DMS153 (cell line): ENCODE data around the gene TRAF3IP3.
A peak's percentile ranks its signal among the peaks of the same experiment; 100 is the strongest.
"Not testable (repeated sequence)": the region's sequence is repeated elsewhere in the genome, so short reads cannot be mapped to it uniquely, and the experiment has no call there.

Experiments
- DNase-seq: peaks from one replicate; lab custom pipeline; 2025; lab: John Stamatoyannopoulos, UW

TRAF3IP3 gene

DNA sequence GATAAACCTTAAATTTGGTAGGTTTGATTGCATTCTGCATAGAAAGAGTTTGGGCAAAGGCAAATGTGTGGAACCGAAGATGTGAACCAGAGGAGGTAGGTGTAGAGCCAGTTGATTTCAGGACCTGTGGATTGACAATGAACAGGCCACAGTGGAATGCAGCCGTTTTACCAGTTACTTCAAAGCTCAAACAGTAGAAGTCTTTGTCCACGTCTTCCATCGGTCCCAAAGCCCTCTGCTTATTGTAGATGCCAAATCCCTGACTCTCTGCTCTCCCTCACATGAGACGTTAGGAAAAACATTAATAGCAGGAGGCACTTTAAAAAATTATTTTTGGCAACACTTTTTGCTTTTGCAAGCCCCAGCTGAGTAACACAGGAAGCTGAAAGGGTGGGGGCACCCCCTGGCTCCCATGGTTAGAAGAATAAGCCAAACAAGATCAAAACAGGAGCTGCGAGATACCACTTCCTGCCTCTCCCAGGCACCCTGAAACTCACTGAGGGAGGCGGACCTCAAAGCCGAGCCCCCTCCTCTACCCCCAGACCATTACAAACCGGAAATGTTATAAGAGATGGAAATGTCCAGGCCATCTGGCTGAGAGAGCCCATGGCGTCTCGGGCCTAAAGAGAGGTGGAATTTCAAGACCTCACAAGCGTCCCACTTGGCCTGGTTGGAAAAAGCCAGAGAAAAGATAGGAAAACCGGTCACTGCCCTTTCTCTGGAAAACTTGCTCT, 13.5 kb downstream of the TRAF3IP3 start:
- DNase-seq = no peak

DNA sequence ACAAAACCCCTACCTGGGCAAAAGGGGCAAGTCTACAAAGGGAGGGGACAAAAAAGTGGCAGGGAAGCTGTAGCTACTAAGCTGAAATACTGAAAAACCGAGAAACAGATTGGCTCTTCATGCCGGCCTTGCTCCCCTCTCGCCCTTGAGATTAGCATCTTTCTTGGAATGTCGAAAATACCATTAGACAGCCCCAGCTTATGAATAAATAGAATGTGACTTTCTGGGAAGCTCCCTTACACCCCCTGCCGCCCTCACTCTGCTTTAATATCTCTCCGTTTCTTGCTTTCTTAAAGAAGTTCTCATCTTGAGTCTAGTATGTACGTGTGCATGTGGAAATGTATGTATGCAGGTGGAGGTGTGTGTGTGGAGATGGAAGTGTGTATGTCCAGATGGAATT, 14.1 kb downstream of the TRAF3IP3 start:
- no peak for DNase-seq

DNA sequence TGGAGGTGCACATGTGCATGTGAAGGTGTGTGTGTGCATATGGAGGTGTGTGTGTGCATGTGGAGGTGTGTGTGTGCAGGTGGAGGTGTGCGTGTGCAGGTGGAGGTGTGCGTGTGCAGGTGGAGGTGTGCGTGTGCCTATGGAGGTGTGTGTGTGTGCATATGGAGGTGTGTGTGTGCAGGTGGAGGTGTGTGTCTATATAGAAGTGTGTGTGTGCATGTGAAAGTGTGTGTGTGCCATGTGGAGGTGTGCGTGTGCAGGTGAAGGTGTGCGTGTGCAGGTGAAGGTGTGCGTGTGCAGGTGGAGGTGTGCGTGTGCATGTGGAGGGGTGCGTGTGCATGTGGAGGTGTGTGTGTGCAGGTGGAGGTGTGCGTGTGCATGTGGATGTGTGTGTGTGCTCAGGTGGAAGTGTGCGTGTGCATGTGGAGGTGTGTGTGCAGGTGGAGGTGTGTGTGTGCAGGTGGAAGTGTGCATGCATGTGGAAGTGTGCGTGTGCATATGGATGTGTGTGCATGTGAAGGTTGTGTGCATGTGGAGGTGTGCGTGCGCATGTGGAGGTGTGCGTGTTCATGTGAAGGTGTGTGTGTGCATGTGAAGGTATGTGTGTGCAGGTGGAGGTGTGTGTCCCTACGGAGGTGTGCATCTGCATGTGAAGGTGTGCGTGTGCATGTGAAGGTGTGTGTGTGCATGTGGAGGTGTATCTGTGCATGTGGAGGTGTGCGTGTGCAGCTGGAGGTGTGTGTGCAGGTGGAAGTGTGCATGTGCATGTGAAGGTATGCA, 15.0 kb downstream of the TRAF3IP3 start:
- DNase-seq = no peak

DNA sequence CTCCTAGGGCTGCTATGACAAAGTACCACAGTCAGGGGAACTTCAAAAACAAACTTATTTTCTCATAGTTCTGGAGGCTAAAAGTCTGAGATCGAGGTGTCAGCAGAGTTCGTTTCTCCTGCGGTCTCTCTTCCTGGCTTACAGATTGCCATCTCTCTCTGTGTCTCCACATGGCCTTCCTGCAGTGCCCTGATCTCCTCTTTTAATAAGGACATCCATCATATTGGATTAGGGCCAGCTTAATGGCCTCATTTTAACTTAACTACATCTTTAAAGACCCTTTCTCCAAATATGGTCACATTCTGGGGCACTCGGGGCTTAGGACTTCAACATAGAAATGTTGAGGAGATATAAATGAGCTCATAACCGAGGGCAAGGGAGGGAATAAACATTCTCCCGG, 16.3 kb downstream of the TRAF3IP3 start:
- DNase-seq = no peak

DNA sequence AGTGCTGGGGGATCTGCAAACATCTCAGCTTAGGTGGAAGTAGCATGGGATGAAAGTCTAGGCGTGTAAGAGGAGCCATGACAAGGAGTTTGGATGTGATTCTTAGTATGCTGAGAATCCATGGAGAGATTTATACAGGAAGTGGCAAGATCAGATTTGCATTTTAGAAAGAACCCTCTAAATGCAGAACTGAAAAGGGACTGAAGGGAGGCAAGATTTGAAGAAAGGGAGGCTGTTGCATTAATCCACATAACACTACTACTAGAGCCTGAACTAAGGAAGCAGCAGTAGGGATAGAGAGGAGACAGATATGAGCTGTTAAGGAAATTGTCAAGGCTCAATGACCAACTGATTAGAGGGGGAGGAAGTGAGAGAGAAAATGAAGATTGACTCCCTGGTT, 18.7 kb downstream of the TRAF3IP3 start:
- DNase-seq = no peak

DNA sequence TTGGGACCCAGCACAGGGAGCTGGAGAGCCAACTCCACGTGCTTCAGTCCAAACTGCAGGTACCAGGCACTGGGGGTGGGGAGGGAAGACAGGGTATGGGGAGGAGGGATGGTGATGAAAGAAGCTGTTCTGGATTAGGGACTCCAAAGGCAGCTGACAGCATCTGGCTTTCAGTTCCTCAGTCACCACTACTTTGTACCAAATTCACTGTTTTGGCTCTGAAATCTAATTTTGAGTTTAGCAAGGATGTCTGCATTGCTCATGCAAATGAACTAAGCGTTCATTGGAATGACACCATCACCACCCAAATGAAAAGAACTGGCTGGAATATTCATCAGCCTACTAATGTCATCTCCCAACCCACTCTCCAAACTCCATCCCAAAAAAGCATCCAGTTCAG, 19.8 kb downstream of the TRAF3IP3 start:
- no peak for DNase-seq

DNA sequence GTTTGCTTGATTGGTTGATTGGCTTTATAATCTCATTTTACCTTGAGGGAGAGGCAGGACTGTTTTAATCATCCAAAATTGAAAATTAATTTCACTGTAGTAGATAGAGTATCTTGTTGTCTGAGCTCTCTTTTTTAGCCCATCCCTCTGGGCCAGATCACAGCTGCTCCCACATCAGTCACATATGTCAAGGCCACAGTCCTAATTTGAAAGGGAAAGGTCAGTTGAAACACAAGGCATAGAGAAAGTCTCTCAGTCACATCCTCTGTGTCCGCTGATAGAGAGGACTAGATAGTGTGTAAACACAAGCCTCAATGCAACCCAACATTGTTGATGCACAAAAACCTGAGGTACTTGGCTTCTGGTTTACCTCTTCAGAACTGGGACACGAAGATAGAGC, 21.7 kb downstream of the TRAF3IP3 start:
- DNase-seq = no peak

DNA sequence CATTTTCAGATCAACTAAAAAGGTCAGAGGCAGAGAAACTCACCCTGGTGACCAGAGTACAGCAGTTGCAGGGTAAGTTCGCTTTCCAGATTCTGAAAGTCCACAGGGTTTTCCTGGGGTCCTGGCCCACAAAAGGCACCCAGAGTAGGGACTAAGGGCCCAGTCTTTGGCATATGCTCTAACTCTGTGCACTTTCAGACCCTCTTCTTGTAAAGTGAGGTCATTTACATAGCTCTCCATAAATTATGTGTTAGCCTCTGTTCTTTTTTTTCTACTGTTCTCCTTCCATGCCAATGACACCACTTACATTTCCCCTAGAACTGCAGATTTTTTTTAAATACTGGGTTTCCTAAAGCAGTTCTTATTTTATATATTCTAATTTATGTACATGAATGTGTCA, 22.2 kb downstream of the TRAF3IP3 start:
- DNase-seq = no peak

DNA sequence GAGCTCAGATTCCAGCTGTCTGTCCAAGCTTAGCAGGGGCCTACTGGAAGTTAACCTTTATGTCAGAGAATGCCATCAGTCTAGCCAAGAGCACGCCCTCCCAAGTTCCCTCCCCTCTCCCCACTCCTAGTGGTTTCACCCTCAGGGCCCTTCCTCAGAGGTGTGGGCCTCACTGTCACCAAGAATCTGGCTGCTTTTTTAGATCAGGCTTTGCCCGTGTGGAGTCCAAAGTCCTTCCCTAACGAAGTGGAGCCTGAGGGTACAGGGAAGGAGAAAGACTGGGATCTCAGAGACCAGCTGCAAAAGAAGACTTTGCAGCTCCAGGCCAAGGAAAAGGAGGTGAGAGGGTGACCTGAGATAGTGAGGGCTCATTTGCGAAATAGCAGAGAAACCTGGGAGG, 24.4 kb downstream of the TRAF3IP3 start:
- no peak for DNase-seq

DNA sequence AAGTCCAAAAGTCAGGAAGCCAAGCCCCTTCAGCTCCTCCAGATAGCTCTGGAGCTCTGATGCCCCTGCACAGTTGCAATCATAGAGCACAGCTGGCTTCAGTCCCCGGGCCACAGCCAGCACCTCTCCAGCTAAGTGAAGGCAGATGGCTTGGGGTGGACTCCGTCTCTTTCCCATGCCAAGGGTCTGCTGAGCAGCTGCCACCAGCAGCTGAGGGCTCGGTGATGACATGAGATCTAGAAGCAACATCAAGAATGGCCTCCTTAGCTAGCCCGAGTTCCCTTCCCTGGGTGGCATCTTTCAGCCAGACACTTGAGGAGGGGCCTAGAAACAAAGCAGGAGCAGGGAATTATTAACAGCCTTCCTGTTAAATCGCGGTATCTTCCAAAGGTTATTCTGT, 27.5 kb downstream of the TRAF3IP3 start:
- DNase-seq = no peak

DNA sequence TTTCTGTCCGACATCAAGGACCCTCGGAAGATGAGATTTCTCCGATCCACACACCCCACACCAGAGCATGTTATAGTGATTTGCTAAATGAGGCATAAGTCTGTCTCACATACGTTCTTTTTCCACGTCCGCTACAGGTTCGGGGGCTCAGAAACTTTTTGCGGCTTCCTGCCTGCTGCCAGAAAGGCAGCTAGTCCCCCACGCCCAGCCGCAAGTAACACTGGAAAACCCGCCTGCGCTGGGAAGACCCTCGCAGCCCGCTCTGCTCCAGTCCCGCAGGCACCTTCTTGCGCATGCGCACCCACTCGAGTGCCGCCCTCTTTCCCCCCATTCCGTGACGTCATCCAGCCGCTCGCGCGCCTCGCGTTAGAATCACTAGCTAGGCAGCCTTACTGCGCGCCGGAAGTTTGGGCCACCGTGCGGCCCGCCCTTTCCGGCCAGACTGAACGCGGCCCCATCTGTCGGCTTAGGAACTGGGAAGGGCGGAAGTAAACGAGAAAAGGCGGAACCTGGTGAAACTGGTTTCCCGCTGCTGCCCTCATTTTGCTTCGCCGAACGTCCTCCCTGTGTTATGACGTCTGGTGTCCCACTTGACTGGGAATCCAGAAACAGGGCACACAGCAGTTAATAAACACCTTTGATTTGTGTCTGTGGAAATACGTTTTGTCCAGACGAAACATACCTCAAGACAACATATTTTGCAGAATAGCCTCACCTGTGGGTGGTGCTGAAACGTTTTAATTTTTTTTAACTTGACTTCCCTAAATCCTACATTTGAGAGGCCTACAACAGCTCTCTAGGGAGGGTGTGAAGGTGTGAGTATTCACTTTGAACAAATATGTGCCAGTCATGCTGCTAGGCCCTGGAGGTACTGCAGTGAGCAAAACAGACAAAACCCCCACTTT, 28.7 kb downstream of the TRAF3IP3 start, which contains the start of gene C1orf74:
Gene C1orf74, minus strand, starts transcription at position 295 of the 905 bp plus-strand sequence. CDS start 925 bp downstream, outside the sequence.
- peak; percentile 99 for DNase-seq

DNA sequence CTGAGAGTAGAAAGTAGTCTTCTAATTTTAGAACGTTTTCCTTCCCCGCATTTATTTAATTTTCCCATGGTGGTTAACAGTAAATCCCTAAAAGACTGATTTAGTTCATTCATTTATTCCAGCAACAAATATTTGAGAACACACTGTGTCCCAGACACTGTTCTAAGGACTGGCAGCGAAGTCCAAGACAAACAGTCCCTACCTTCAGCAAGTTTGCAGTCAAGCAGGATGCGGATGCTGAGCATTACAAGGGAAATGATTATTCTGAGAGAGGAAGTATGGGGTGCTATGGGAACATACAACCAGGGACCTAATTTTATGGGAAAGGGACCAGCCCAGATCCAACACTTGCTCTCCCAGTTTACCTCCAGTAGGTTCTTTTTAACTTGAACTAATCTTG, 29.7 kb downstream of the TRAF3IP3 start:
- no peak for DNase-seq

DNA sequence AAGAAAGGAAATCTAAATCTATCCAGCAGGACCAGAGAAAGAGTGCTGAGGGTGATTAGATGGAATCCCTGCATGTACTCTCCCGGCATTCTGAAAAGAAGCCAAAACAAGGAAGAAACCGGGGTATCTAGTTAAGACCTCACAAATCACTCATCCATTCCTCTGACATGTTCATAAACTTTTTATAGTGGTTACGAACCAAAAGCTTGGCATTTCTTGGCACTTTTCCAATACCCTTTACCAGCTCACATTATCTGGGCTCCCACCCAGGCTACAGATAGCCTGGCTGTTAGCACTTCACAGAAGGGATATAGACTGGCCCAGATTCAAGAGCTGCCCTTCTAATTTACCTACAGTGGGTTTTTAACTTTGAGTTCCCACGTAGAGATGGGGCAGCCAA, 30.3 kb downstream of the TRAF3IP3 start:
- no peak for DNase-seq

DNA sequence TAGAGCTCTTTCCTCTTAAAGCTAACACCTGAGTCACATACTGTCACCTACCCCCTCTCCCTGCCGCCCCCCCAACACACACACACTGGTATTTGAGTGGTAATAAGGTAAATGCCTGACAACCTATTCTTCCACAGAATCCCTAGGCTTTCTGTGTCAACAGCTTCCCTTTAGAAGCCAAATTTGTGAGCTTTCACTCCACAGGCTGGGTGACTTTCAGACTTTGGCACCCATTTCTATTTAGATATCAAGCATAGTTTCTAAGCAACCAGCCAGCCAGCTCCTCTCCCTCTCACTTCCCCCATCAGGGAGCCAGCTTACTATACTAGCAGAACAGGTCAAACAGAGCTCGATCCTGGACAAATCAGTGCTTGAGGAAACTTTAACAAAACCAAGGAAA, 31.7 kb downstream of the TRAF3IP3 start:
- no peak for DNase-seq

DNA sequence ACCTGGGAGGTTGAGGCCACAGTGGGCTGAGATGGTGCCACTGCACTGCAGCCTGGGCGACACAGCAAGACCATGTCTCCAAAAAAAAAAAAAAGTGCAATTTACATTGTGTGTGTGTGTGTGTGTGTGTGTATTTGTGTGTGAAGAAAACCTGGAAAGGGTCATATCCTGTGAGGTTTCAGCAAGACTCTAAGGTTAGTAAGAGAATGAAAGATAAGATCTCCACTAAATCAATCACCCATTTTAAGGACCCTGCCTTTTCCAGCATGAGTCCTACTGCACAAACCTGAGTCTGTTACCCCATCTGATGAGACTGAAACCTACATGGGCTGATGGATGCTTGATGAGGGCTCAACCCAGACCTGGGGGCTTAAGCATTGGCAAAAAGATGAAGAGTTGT, 33.4 kb downstream of the TRAF3IP3 start:
- no peak for DNase-seq

DNA sequence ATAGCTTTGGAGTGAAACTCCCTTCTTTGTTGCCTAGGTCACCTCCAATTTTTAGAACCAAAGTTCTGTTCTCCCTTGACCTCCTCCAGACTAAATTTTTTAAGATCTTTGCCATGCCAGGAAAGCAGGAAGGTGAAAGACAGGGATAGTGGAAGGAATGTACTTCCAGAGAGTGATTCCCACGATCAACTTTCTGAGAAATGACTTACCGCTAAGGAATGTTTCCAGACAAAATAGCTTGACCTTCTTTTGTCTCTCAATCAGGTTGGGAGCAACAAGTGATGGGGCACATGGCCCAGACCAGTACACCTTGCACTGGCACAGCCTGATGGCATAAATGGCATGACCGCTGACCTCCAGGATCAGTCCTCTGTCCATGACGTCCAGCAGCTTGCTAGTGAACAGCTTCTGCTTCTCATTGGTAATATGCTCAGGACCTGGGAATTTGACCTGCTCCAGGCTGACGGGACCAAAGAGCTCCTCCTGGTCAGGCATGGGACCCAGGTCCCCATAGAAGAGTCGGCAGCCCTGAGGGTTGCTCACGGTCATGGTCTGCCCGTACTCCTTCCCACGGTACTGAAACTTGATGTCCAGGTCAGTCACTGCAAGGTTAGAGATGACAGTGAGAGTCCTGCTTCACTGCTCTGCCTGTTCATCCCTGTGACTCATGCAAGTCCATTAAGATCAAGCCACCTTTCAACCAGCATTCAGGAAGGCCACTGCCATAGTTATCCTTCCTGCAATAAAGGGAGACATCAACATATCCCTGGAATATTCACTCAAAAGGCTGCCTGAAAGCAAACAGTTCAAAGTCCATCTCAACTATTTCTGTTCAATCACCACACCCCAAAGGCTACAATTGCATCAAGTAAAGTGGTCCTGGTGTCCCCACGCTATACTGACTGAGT, 34.7 kb downstream of the TRAF3IP3 start:
- DNase-seq = no peak

DNA sequence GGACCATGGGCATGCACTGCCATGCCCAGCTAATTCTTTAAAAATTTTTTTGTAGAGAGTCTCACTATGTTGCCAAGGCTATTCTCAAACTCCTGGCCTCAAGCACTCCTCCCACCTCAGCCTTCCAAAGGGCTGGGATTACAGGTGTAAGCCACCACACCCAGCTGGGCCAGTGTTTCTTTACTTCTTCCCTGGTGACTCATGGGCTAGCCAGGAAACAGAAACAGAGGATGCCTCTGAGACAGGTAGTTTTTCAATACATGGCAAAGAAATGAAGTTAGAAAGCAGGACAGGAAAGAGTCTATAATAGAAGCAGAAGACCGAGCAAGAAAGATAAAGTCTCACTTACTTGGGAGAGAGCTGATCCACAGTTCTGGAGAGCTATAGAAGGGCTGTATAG, 36.1 kb downstream of the TRAF3IP3 start:
- DNase-seq = no peak

DNA sequence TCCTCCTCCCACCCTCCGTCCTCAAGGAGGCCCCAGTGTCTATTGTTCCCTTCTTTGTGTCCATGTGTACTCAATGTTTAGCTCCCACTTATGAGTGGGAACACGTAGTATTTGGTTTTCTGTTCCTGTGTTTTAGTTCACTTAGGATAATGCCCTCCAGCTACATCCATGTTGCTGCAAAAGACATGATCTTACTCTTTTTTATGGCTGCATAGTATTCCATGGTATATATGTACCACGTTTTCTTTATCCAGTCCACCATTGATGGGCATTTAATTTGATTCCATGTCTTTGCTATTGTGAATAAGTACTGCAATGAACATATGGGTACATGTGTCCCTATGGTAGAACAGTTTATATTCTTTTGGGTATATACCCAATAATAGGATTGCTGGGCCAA, 37.9 kb downstream of the TRAF3IP3 start:
- not testable (repeated sequence) for DNase-seq

DNA sequence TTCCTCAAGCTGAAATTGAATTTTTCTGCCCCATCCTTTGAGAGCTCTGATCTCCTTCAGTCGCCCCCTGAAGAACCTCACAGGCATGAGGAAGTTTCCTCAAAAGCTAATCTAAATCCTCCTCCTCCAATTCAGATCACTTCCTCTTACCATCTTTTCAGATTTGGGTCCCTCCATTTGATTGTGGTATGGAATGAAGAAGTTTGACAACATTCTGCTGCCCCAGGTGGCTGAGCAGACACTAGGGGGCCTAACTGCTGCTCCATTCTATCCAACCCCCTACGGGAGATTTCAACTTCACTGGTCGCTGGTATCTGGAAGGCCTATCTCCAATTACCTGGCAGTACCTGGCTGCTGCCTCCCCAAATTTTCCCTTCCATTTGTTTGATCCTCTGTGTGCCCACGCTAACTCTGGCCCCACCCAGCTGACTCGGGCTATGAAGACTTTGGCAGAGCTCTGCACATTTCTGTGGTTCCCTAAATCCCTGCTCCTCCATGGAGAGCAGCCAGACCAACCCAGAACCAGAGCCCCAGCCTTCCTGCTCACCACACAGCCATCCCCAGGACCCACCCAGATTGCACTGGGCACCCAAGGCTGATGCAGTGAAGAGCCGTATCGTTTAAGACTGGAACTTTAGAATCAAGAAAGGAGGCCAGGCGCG, 42.3 kb downstream of the TRAF3IP3 start:
- DNase-seq = no peak

DNA sequence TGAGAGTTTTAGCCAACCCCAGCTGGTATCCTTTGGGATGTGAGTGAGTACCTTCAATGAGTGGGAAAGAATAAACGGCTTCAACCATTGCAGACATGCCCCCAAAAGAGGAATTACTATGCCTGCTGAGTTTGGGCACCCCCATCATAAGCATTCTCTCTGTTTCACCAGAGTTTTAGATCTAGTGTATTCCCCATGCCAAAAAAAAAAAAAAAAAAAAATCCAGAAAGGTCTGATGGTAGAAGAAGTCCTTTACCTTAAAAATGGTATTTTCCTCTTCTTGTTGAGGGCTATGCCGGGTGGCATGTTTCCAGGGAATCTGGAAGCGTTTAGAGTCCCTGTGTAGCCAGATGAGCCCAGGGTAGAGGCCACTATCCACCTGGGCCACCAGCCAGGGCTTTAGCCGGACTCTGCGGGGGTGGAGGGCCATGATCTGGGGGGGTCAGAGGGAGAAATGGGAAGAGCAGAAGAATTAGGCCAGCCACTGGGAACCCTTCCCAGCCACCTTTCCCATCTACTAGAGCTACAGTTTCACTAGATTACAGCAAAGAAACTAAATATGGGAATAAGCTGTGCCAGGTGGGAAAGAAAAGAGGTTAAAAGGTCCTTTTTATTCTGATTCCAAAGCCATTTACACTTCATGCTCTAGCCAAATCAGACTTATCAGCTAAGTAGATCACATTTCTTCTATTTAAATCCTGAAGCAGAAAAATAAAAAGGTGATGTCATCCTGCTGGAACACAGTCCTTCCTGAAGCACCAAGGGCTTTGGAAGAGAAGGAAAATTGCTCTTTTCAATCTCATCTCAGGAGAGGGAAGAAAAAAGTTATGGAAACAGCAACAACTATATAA, 45.4 kb downstream of the TRAF3IP3 start:
- DNase-seq = no peak
